ENCODE measurements around the gene HOXD9. TPM values are rescaled to one million over a fixed set of nuclear protein-coding genes. Genes with fewer than 3 reads are reported as not detected.
A peak's percentile ranks its signal among the peaks of the same experiment; 100 is the strongest.

HOXD9 gene
- total and polyA plus RNA-seq, 8 donors = 0.12 to 1.1 (median 0.34) TPM; not detected in 2

DNA sequence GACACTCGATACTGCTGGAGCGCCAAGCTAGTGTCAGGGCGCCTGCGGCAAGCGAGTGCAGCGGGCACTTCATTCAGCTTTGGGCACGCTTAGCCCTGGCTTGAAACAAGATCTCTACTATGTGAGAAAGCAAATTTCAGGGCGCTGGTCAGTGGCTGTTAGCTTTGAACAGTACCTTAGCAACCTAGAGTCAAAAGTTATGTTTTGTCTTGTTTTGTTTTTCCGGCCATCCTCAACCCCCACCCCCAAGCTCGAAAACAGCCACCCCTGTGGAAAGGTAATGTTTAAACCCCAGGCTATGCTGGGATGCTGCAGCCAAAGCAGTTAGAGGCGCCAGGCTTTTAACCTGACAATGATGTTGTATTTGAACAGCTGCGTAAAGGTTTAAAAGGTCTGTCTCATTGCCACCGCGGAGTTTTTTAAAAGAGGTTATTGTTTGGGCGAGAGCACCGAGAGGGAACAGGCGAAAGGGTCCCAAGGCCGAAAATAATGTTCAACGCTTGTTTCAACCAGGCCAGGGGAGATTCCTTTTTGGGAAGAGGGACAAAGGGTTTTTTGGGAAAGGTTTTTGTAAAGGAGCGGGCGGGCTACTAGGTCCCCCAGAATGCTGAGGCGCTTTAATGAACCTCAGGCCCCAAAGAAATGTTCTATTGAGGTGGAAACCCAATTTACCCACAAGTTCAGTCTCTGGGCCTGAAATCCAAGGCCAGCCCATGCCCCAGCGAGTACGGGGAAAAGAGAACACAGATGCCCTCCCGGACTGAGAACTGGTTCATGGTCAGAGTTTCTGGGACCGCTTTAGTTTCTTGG is 8.2 kb upstream of the HOXD9 start:
- no peak for FAIRE-seq
- Histone ChIP-seq H3K36me3 (no peaks in the 10 kb centered on the region), H3K4me1 (no peaks in the 10 kb centered on the region), H3K27ac (no peak overlapping the region), H3K4me3 (no peak overlapping the region), H3K9me3 (no peaks in the 10 kb centered on the region), H3K27me3 (peaks cover 8 to 95% (median 36%) of the 10 kb centered on the region in 4 donors)
- WGBS, 2 donors = 9 to 10% methylated on average over 26 of the region's 26 CpGs
- no peak for DNase-seq
- ATAC-seq = no peak
- intact Hi-C loops (cut with DNase I) = no loop called here
- TF ChIP-seq, protein P1, sequence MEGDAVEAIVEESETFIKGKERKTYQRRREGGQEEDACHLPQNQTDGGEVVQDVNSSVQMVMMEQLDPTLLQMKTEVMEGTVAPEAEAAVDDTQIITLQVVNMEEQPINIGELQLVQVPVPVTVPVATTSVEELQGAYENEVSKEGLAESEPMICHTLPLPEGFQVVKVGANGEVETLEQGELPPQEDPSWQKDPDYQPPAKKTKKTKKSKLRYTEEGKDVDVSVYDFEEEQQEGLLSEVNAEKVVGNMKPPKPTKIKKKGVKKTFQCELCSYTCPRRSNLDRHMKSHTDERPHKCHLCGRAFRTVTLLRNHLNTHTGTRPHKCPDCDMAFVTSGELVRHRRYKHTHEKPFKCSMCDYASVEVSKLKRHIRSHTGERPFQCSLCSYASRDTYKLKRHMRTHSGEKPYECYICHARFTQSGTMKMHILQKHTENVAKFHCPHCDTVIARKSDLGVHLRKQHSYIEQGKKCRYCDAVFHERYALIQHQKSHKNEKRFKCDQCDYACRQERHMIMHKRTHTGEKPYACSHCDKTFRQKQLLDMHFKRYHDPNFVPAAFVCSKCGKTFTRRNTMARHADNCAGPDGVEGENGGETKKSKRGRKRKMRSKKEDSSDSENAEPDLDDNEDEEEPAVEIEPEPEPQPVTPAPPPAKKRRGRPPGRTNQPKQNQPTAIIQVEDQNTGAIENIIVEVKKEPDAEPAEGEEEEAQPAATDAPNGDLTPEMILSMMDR (IDR thresholded peaks at IDR 0.05) = no peak

DNA sequence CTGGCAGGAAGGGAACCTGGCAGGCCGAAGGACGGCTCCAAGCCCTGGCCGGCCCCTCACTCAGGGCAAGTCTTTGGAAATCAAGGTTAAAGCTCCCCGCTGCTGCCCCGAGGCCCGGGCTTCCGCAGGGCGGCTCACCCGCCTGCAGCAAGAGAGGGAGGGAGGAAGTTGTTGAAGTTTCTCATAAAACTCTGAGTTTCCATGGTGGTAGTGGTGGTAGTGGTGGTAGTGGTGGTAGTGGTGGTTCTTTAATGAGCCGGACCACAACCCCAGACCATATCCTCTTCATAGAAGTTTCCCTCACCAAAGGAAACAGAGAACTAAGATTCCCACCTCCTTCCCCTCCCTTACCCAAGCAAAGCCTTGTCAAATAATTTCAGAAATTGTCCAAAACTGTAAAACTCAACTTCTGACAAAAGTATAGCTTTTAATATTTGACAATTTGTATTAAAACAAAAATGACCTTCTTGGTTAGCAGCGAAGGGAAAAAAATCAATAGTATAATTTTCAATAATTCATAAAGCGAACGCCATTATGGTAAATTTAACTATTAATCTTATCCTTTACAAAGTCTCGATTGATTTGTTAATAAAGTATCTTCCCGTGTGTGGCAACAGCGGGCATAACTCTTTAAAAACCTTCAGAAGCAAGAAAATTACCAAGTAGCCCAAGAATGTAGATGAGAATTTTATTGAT is 7.4 kb upstream of the HOXD9 start:
- H3K27me3 ChIP-seq = peaks cover 8 to 95% (median 39%) of the 10 kb centered on the region in 4 donors
- no peak overlapping the region for H3K27ac ChIP-seq
- no peaks in the 10 kb centered on the region for H3K36me3 ChIP-seq
- TF ChIP-seq, protein P1 (IDR thresholded peaks at IDR 0.05) = no peak
- H3K4me3 ChIP-seq = no peak overlapping the region
- WGBS, 2 donors = 16 to 18% methylated on average over 16 of the region's 16 CpGs
- intact Hi-C loops (cut with DNase I) = no loop called here
- no peaks in the 10 kb centered on the region for H3K9me3 ChIP-seq
- ATAC-seq (no peak), FAIRE-seq (no peak), DNase-seq (no peak)
- no peaks in the 10 kb centered on the region for H3K4me1 ChIP-seq

DNA sequence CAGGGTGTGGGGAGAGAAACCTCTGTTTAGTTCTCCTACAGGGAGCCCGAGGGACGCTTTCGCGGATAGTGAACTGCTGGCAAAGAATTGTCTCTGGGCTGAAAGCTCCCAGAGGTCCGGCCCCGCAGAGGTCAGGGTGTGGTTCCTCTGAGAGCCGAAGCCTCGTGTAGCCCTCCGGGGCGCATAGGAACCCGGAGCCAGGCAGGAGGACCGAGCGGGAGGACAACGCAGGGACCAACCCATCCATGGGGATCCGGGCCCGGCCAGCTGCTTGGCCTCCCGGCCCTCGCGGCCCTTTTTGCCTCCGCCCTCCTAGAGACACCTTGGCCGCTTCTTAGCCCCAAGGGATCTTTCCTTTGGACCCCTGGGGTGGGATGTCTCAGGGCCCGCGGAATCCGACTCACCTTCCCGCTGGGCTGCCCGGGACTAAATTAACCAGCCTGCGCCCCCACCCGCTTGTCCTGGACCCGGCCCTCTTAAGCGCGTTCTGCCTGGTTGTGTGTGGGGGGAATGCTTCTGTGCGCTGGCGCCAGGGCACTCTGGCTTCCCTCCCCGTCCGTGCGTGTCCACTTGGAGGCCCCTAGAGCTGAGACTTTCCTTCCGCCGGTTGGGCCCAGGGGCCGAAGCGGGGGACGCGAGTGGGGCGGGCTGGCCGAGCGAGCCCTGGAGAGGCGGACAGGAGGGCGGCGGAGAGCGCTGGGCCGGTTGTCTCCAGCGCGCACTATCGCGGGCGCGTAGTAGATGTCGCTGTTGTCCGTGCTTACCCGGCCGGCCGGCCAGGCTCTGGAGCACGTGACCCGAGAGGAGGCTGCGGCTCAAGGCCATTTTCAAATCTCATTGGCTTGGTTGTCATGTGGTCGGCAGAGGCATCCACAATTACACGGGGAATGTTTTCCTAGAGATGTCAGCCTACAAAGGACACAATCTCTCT is 6.4 kb upstream of the HOXD9 start, which contains the start of gene HOXD10:
TSS of gene HOXD10 (plus strand) at position 896 of the 931 bp plus-strand sequence. CDS start 56 bp downstream, outside the sequence.
- Histone ChIP-seq H3K9me3 (no peaks in the 10 kb centered on the region), H3K27ac (no peak within 1 kb of the TSS), H3K4me3 (no peak within 1 kb of the TSS), H3K36me3 (no peaks in the 10 kb centered on the region), H3K4me1 (no peaks in the 10 kb centered on the region), H3K27me3 (peaks cover 2 to 95% (median 32%) of the 10 kb centered on the region in 4 donors)
- FAIRE-seq (no peak), ATAC-seq (peak in 3 of 4 donors; percentile 35 to 43 (median 39)), DNase-seq (no peak)
- intact Hi-C loops (cut with DNase I) = no loop called here
- 7 to 8% methylated on average over 58 to 66 of the region's 66 CpGs for WGBS, 2 donors
- TF ChIP-seq, protein P1 (IDR thresholded peaks at IDR 0.05) = no peak

DNA sequence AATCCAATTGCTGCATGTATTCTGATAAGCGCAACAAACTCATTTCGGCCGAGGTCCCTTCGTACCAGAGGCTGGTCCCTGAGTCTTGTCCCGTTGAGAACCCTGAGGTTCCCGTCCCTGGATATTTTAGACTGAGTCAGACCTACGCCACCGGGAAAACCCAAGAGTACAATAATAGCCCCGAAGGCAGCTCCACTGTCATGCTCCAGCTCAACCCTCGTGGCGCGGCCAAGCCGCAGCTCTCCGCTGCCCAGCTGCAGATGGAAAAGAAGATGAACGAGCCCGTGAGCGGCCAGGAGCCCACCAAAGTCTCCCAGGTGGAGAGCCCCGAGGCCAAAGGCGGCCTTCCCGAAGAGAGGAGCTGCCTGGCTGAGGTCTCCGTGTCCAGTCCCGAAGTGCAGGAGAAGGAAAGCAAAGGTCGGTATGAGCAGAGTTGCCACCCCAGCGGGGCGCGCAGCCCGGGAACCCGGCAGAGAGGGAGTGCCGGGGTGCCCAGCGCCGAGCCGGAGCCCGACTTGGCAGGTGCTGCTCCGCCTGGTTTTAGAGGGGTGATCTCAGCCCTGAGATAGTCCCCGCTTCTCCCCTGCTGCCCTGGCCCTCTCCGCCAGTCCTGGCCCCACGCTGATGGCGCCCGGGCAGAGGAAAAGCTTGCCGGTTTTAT is 5.2 kb upstream of the HOXD9 start:
- FAIRE-seq (no peak), ATAC-seq (no peak), DNase-seq (no peak)
- Histone ChIP-seq H3K27me3 (peaks cover 0 to 96% (median 38%) of the 10 kb centered on the region in 4 donors), H3K36me3 (no peaks in the 10 kb centered on the region), H3K9me3 (no peaks in the 10 kb centered on the region), H3K4me3 (no peak overlapping the region), H3K27ac (no peak overlapping the region), H3K4me1 (peaks cover 0 to 1% (median 0%) of the 10 kb centered on the region in 3 donors)
- TF ChIP-seq, protein P1 (IDR thresholded peaks at IDR 0.05) = no peak
- WGBS, 2 donors = 13 to 19% methylated on average over 36 to 40 of the region's 40 CpGs
- intact Hi-C loops (cut with DNase I) = no loop called here
